Measurements from ENCODE around the gene OR10AD1. TPM values are rescaled to one million over a fixed set of nuclear protein-coding genes. Genes with fewer than 3 reads are reported as not detected.

The OR10AD1 gene
- polyA plus RNA-seq, 1 donor (not counting 4 experiments of a cell fraction or from before 2014, with no cell fraction given), result not detected

GRCh38 chr12:48163150-48163747 is 39.8 kb downstream of the OR10AD1 start:
- dilution Hi-C loops (cut with MboI; ENCODE audit: extremely low pct_ligation_motif_present, low sequenced_read_pairs), result no loop called here
- no peaks in the 10 kb centered on the region for H4K20me1 ChIP-seq (ENCODE audit: control insufficient read depth, extremely low read depth, insufficient read depth, low read length)
- H3K9ac ChIP-seq (ENCODE audit: control insufficient read depth, extremely low read depth, insufficient read depth, low read length), result no peak overlapping the region
- H3K27me3 ChIP-seq (ENCODE audit: control insufficient read depth, extremely low read depth, insufficient read depth, low read length), result no peaks in the 10 kb centered on the region
- TF ChIP-seq, protein P1, sequence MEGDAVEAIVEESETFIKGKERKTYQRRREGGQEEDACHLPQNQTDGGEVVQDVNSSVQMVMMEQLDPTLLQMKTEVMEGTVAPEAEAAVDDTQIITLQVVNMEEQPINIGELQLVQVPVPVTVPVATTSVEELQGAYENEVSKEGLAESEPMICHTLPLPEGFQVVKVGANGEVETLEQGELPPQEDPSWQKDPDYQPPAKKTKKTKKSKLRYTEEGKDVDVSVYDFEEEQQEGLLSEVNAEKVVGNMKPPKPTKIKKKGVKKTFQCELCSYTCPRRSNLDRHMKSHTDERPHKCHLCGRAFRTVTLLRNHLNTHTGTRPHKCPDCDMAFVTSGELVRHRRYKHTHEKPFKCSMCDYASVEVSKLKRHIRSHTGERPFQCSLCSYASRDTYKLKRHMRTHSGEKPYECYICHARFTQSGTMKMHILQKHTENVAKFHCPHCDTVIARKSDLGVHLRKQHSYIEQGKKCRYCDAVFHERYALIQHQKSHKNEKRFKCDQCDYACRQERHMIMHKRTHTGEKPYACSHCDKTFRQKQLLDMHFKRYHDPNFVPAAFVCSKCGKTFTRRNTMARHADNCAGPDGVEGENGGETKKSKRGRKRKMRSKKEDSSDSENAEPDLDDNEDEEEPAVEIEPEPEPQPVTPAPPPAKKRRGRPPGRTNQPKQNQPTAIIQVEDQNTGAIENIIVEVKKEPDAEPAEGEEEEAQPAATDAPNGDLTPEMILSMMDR (optimal IDR thresholded peaks at IDR 0.05 in 1 of 3, IDR thresholded peaks at IDR 0.05 in 1 of 3, conservative IDR thresholded peaks at IDR 0.05 in 1 of 3; ENCODE audit: extremely low read depth in 1 of 3, insufficient read depth in 2 of 3, low read length in 3 of 3), result no peak
- no peak for TF ChIP-seq EZH2 (IDR thresholded peaks at IDR 0.05; ENCODE audit: low read length)
- H3K9me1 ChIP-seq (ENCODE audit: control insufficient read depth, extremely low read depth, insufficient read depth, low read length), result no peaks in the 10 kb centered on the region
- no peaks in the 10 kb centered on the region for H3K4me1 ChIP-seq (ENCODE audit: control insufficient read depth, extremely low read depth, insufficient read depth, low read length)
- FAIRE-seq, result no peak
- no peak overlapping the region for H2AFZ ChIP-seq (ENCODE audit: control insufficient read depth, low read length)
- no peak overlapping the region for H3K4me3 ChIP-seq (ENCODE audit: control insufficient read depth in 2 of 3, extremely low read depth in 1 of 3, insufficient read depth in 2 of 3, low read depth in 1 of 3, low read length in 3 of 3)
- no peak overlapping the region for H3K4me2 ChIP-seq (ENCODE audit: control insufficient read depth, extremely low read depth, insufficient read depth, low read depth, low read length)
- H3K79me2 ChIP-seq (ENCODE audit: control insufficient read depth, insufficient read depth, low read length), result no peaks in the 10 kb centered on the region
- H3K36me3 ChIP-seq (ENCODE audit: control insufficient read depth in 2 of 2, extremely low read depth in 1 of 2, insufficient read depth in 2 of 2, low read length in 2 of 2), result no peaks in the 10 kb centered on the region
- DNase-seq (ENCODE audit: low read depth, low spot score), result no peak
- no peak overlapping the region for H3K27ac ChIP-seq (ENCODE audit: control insufficient read depth, insufficient read depth, low read length)
- H3K9me3 ChIP-seq (ENCODE audit: control insufficient read depth, low read depth, low read length), result no peaks in the 10 kb centered on the region

DNA sequence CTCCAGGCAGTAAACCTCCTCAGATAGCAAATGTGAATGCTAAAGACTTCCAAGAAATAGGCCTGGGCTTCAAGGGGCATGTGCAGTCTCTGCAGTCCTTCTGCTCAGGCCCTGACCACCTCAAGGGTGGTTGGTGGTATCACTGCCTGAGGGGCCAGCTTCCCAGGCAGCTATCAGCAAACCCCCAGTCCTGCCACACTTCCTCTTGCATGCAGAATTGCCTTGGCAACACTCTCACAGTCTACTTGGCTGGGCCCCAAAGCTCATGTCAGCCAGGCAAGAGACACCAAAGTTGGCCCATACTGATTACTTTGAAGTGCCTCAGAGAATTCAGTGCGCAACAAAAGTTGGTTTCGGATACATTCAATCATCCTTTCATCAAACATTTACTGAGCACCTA is 42.3 kb downstream of the OR10AD1 start:
- H3K9me1 ChIP-seq (ENCODE audit: control insufficient read depth, extremely low read depth, insufficient read depth, low read length), result no peaks in the 10 kb centered on the region
- no peak overlapping the region for H2AFZ ChIP-seq (ENCODE audit: control insufficient read depth, low read length)
- peaks cover 9% of the 10 kb centered on the region for H3K79me2 ChIP-seq (ENCODE audit: control insufficient read depth, insufficient read depth, low read length)
- H3K27ac ChIP-seq (ENCODE audit: control insufficient read depth, insufficient read depth, low read length), result no peak overlapping the region
- TF ChIP-seq, protein P1 (optimal IDR thresholded peaks at IDR 0.05 in 1 of 3, IDR thresholded peaks at IDR 0.05 in 1 of 3, conservative IDR thresholded peaks at IDR 0.05 in 1 of 3; ENCODE audit: extremely low read depth in 1 of 3, insufficient read depth in 2 of 3, low read length in 3 of 3), result no peak
- TF ChIP-seq EZH2 (IDR thresholded peaks at IDR 0.05; ENCODE audit: low read length), result no peak
- H3K9me3 ChIP-seq (ENCODE audit: control insufficient read depth, low read depth, low read length), result no peaks in the 10 kb centered on the region
- peaks cover 13% of the 10 kb centered on the region for H3K4me1 ChIP-seq (ENCODE audit: control insufficient read depth, extremely low read depth, insufficient read depth, low read length)
- DNase-seq (ENCODE audit: low read depth, low spot score), result no peak
- H3K9ac ChIP-seq (ENCODE audit: control insufficient read depth, extremely low read depth, insufficient read depth, low read length), result no peak overlapping the region
- no peak overlapping the region for H3K4me2 ChIP-seq (ENCODE audit: control insufficient read depth, extremely low read depth, insufficient read depth, low read depth, low read length)
- no peaks in the 10 kb centered on the region for H3K36me3 ChIP-seq (ENCODE audit: control insufficient read depth in 2 of 2, extremely low read depth in 1 of 2, insufficient read depth in 2 of 2, low read length in 2 of 2)
- FAIRE-seq, result no peak
- dilution Hi-C loops (cut with MboI; ENCODE audit: extremely low pct_ligation_motif_present, low sequenced_read_pairs), result no loop called here
- H3K27me3 ChIP-seq (ENCODE audit: control insufficient read depth, extremely low read depth, insufficient read depth, low read length), result no peaks in the 10 kb centered on the region
- no peaks in the 10 kb centered on the region for H4K20me1 ChIP-seq (ENCODE audit: control insufficient read depth, extremely low read depth, insufficient read depth, low read length)
- no peak overlapping the region for H3K4me3 ChIP-seq (ENCODE audit: control insufficient read depth in 2 of 3, extremely low read depth in 1 of 3, insufficient read depth in 2 of 3, low read depth in 1 of 3, low read length in 3 of 3)

Measured in keratinocyte (primary cell).